Measurements from ENCODE around the gene EPHB2. TPM values are rescaled to one million over a fixed set of nuclear protein-coding genes. Genes with fewer than 3 reads are reported as not detected.
"Not testable (repeated sequence)": the region's sequence is repeated elsewhere in the genome, so short reads cannot be mapped to it uniquely, and the experiment has no call there.

Gene EPHB2
- total RNA-seq, 6 experiments from 2014 or later, result 13.1 to 36.4 (median 30.9) TPM

DNA sequence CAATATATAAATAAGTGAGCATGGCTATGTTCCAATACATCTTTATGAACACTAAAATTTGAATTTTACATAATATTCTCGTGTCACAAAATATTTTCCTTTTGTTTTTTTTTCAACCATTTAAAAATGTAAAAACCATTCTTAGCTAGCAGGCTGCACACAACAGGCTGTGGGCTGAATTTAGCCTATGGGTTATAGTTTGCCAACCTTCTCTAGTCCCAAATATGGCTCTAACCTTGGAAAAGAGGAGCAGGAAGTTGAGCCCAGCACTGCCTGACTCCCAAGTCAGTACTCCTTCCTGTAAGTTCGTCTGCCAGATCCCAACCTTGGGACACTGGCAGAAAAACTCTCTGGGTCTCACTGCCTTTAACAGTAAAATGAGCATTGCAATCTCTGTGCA lies 44.2 kb upstream of the EPHB2 start:
- no peak overlapping the region for H3K4me3 Mint-ChIP-seq
- H3K27me3 Mint-ChIP-seq (ENCODE audit: insufficient read depth), result peaks cover 61% of the 10 kb centered on the region
- TF ChIP-seq, protein P1, sequence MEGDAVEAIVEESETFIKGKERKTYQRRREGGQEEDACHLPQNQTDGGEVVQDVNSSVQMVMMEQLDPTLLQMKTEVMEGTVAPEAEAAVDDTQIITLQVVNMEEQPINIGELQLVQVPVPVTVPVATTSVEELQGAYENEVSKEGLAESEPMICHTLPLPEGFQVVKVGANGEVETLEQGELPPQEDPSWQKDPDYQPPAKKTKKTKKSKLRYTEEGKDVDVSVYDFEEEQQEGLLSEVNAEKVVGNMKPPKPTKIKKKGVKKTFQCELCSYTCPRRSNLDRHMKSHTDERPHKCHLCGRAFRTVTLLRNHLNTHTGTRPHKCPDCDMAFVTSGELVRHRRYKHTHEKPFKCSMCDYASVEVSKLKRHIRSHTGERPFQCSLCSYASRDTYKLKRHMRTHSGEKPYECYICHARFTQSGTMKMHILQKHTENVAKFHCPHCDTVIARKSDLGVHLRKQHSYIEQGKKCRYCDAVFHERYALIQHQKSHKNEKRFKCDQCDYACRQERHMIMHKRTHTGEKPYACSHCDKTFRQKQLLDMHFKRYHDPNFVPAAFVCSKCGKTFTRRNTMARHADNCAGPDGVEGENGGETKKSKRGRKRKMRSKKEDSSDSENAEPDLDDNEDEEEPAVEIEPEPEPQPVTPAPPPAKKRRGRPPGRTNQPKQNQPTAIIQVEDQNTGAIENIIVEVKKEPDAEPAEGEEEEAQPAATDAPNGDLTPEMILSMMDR (IDR thresholded peaks at IDR 0.05), result no peak
- no peak for DNase-seq
- H3K4me1 Mint-ChIP-seq (ENCODE audit: low read depth), result no peaks in the 10 kb centered on the region
- H3K27ac Mint-ChIP-seq, result no peak overlapping the region
- no peaks in the 10 kb centered on the region for H3K9me3 Mint-ChIP-seq
- H3K36me3 Mint-ChIP-seq (ENCODE audit: low read depth), result no peaks in the 10 kb centered on the region

DNA sequence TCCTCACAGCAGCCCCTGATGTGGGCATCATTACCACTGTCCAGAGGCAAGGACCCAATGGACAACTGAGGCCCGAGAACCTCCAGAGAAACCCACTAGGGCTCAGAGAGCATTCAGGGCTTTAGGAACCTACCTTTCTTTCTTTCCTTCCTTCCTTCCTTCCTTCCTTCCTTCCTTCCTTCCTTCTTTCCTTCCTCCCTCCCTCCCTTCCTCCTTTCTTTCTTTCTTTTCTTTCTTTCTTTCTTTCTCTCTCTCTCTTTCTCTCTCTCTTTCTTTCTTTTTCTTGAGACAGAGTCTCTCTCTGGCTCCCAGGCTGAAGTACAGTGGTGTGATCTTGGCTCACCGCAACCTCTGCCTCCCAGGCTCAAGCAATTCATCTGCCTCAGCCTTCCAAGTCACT lies 41.8 kb upstream of the EPHB2 start:
- not testable (repeated sequence) for H3K27ac Mint-ChIP-seq; H3K9me3 Mint-ChIP-seq; DNase-seq; H3K4me1 Mint-ChIP-seq (ENCODE audit: low read depth); H3K4me3 Mint-ChIP-seq; H3K36me3 Mint-ChIP-seq (ENCODE audit: low read depth)
- peaks cover 45% of the 10 kb centered on the region for H3K27me3 Mint-ChIP-seq (ENCODE audit: insufficient read depth)

DNA sequence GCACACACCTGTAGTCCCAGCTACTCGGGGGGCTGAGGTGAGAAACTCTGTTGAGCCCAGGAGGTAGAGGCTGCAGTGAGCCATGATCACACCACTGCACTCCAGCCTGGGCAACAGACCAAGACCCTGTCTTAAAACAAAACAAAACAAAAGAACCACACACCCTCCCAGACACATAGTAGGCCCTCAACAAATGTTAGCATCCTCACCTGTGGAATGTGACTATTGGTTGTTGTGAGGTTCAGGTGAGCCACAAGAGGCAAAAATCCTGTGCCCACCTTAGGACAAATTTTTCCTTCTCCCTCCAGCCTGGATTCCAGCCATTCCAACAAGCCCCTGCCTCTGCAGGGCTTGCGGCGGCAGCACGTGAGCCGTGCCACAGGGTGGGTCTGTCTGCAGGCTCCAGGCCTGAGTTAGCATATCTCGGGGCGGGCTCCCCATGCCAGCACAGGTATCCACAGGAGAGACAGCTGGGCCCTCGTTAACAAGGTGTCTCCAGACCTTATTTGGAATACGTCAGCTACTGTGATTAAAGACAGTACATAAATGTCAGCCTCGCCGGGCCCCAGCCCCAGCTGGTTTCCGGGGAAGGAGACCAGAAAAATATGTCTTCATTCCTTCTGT lies 40.2 kb upstream of the EPHB2 start:
- DNase-seq, result no peak
- Mint-ChIP-seq H3K27ac (no peak overlapping the region), H3K4me1 (ENCODE audit: low read depth) (peaks cover 13% of the 10 kb centered on the region; the same call in 1 of the 2 replicates), H3K4me3 (no peak overlapping the region), H3K9me3 (no peaks in the 10 kb centered on the region), H3K27me3 (ENCODE audit: insufficient read depth) (peaks cover 41% of the 10 kb centered on the region), H3K36me3 (ENCODE audit: low read depth) (no peaks in the 10 kb centered on the region)
- TF ChIP-seq, protein P1 (IDR thresholded peaks at IDR 0.05), result no peak

DNA sequence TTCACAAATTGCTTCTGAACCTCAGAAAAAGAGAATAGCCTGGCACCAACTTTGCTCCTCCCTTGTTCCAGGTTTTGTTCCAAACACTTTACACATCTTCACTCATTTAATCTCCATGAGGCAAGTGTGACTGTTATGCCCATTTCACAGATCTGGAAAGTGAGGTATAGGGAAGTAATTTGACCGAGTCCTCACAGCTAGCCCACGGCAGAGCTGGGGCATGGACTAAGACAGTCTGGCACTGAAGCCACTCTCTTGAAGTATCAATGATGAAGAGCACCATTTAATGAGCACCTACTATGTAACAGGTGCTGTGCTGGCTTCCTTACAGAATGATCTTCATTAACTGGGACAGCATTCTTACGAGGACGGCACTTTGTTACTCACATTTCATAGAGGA lies 38.6 kb upstream of the EPHB2 start:
- H3K27me3 Mint-ChIP-seq (ENCODE audit: insufficient read depth), result peaks cover 38% of the 10 kb centered on the region
- H3K27ac Mint-ChIP-seq, result no peak overlapping the region

DNA sequence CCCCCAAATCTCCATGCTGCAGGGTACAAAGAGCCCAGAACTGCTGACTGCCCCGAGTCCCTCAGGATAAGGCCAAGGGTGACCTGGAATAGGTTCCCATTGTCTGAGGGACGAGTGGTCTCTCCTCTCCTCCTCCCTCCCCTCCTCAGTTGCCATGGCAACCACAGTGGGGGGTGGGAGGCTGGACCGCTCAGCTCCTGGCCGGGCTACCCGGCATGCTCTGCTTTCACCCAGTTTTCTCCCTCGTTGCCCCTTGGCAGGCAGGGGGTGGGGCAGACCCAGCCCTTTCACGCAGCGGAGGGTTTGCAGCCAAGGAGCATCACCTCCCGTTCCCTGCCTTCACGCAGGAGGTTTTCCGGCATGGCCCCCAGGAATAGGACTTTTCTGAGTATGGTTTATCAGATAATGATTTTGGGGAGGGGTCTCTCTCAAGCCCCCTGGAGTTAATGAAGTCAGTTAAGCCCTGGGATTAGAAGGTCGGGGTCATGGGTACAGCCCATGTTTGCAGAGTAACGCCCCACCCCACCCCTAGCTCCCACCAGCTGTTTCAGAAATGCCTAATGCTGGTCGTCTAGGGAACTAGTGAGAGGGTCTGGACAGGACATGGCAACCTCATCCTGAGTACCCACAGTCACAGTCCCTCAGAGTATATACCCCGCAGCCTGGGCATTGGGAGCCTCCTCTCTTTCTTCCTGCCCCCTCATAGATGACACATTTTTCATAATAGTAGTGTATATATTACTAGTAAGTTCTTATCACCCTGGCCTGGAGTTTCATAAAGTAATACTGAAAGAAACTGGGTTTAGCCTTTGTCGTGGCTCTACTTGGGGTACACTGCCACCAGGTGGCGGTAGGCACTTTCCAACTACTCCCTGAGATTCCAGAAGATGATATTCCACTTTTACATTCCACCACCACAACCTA lies 36.9 kb upstream of the EPHB2 start:
- peaks cover 27% of the 10 kb centered on the region for H3K27me3 Mint-ChIP-seq (ENCODE audit: insufficient read depth)
- H3K27ac Mint-ChIP-seq, result no peak overlapping the region
- DNase-seq, result peak; percentile 42
- peaks cover 13% of the 10 kb centered on the region; the same call in 1 of the 2 replicates for H3K4me1 Mint-ChIP-seq (ENCODE audit: low read depth)
- no peak overlapping the region for H3K4me3 Mint-ChIP-seq
- H3K36me3 Mint-ChIP-seq (ENCODE audit: low read depth), result no peaks in the 10 kb centered on the region
- H3K9me3 Mint-ChIP-seq, result no peaks in the 10 kb centered on the region
- TF ChIP-seq, protein P1 (IDR thresholded peaks at IDR 0.05), result peak; percentile 93

More for the DNA sequence above, 38.6 kb upstream of the EPHB2 start:
- H3K4me1 Mint-ChIP-seq (ENCODE audit: low read depth), result peaks cover 13% of the 10 kb centered on the region; the same call in 1 of the 2 replicates
- no peaks in the 10 kb centered on the region for H3K36me3 Mint-ChIP-seq (ENCODE audit: low read depth)
- H3K9me3 Mint-ChIP-seq, result no peaks in the 10 kb centered on the region
- TF ChIP-seq, protein P1 (IDR thresholded peaks at IDR 0.05), result no peak
- no peak for DNase-seq
- H3K4me3 Mint-ChIP-seq, result no peak overlapping the region

DNA sequence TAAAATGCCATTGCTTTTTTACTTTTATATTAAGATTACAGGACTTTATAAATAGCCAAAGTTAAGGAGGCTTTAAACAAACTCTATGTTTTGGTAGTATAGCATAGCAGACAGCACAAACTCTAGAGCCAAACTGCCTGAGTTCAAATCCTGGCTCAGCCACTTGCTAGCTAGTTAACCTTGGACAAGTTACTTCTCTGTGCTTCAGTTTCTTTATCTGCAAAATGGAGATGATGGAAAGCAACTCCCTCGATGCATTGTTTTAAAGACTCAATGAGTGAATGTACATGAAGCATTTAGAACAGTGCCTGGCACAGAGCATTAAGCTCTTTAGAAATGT lies 36.3 kb upstream of the EPHB2 start:
- Mint-ChIP-seq H3K4me1 (ENCODE audit: low read depth) (peaks cover 13% of the 10 kb centered on the region; the same call in 1 of the 2 replicates), H3K27ac (no peak overlapping the region)

DNA sequence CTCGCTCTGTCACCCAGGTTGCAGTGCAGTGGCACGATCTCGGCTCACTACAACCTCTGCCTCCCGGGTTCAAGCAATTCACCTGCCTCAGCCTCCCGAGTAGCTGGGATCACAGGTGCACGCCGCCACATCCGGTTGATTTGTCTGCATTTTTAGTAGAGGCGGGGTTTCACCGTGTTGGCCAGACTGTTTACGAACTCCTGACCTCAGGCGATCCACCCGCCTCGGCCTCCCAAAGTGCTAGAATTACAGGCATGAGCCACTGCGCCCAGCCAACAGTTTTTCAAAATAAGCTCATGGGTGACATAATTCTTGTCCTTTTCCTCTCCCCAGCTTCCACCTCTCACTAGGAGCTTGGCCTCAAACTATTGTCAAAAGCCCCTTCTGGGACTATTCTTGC lies 34.5 kb upstream of the EPHB2 start:
- H3K9me3 Mint-ChIP-seq; H3K27ac Mint-ChIP-seq; H3K36me3 Mint-ChIP-seq (ENCODE audit: low read depth); DNase-seq; H3K4me3 Mint-ChIP-seq; H3K27me3 Mint-ChIP-seq (ENCODE audit: insufficient read depth): not testable (repeated sequence)
- H3K4me1 Mint-ChIP-seq (ENCODE audit: low read depth), result peaks cover 13% of the 10 kb centered on the region; the same call in 1 of the 2 replicates

More for the DNA sequence above, 36.3 kb upstream of the EPHB2 start:
- no peaks in the 10 kb centered on the region for H3K9me3 Mint-ChIP-seq
- TF ChIP-seq, protein P1 (IDR thresholded peaks at IDR 0.05), result peak; percentile 52
- H3K36me3 Mint-ChIP-seq (ENCODE audit: low read depth), result no peaks in the 10 kb centered on the region
- peaks cover 22% of the 10 kb centered on the region for H3K27me3 Mint-ChIP-seq (ENCODE audit: insufficient read depth)
- no peak for DNase-seq
- no peak overlapping the region for H3K4me3 Mint-ChIP-seq
